OCI-LY7 (cell line): ENCODE measurements around the gene ACYP2. TPM values are rescaled to one million over a fixed set of nuclear protein-coding genes. Genes with fewer than 3 reads are reported as not detected.

Source experiments
- BruUV-seq: library from RNA; stranded (reverse); fragments of 400-500 nt; replicated peaks from 2 replicates; lab custom pipeline; 2021; lab: Mats Ljungman, UMichigan
- CTCF ChIA-PET: fragments of 300-600 bp; sonication (Branson Sonifier 250); formaldehyde crosslinking; loops from one replicate; lab custom pipeline; 2022; ENCODE audit warnings: antibody characterized with exemption; ENCODE audit not compliant: unreplicated experiment; lab: Charles Lee
- POLR2A ChIA-PET: fragments of 300-600 bp; sonication (Branson Sonifier 250); formaldehyde crosslinking; loops from one replicate; lab custom pipeline; 2022; ENCODE audit warnings: antibody characterized with exemption; lab: Charles Lee
- DNase-seq: peaks from one replicate; pipeline ENCODE4 v3.0.0-alpha.2; 2015; ENCODE audit warnings: low spot score
- H2AFZ ChIP-seq: fragments of 200-600 bp; sonication (generic), shearing (Covaris generic); 2 replicates; pipeline ENCODE4 v1.6.1; 2014; ENCODE audit warnings: mild to moderate bottlenecking, antibody characterized with exemption, low read length, moderate library complexity
- H3K27ac ChIP-seq: fragments of 200-600 bp; sonication (generic); 2 replicates; pipeline ENCODE4 v1.5.1; 2014; ENCODE audit warnings: mixed run types, low read depth, mild to moderate bottlenecking, moderate library complexity, low read length, inconsistent platforms; ENCODE audit not compliant: poor library complexity, severe bottlenecking
- H3K36me3 ChIP-seq: fragments of 200-600 bp; sonication (generic); 2 replicates; pipeline ENCODE4 v1.6.1; 2014; ENCODE audit warnings: mild to moderate bottlenecking, antibody characterized with exemption, low read length, moderate library complexity, mixed read lengths; ENCODE audit not compliant: insufficient read depth
- H3K4me1 ChIP-seq: fragments of 200-600 bp; sonication (generic); 2 replicates; pipeline ENCODE4 v1.5.1; 2014; ENCODE audit warnings: mild to moderate bottlenecking, low read length; ENCODE audit not compliant: insufficient read depth, poor library complexity, severe bottlenecking
- H3K4me2 ChIP-seq: fragments of 200-600 bp; sonication (generic); 2 replicates; pipeline ENCODE4 v1.6.1; 2014; ENCODE audit warnings: mild to moderate bottlenecking, low read length
- H3K4me3 ChIP-seq: fragments of 200-600 bp; sonication (generic); 2 replicates; pipeline ENCODE4 v1.5.1; 2014; ENCODE audit warnings: mild to moderate bottlenecking, low read depth, low read length; ENCODE audit not compliant: poor library complexity, severe bottlenecking
- H3K79me2 ChIP-seq: fragments of 200-600 bp; sonication (generic); 2 replicates; pipeline ENCODE4 v1.6.1; 2016; ENCODE audit warnings: low read depth, mild to moderate bottlenecking, low read length, moderate library complexity, mixed read lengths; ENCODE audit not compliant: insufficient read depth
- H3K9me2 ChIP-seq: fragments of 200-600 bp; sonication (generic); 2 replicates; pipeline ENCODE4 v1.6.1; 2016; ENCODE audit warnings: mild to moderate bottlenecking, low read length, mixed read lengths; ENCODE audit not compliant: insufficient read depth
- H3K9me3 ChIP-seq: fragments of 200-600 bp; sonication (generic); 2 replicates; pipeline ENCODE4 v1.6.1; 2014; ENCODE audit warnings: mild to moderate bottlenecking, mixed run types, low read length, mixed read lengths
- H4K20me1 ChIP-seq: fragments of 200-600 bp; sonication (generic); 2 replicates; pipeline ENCODE4 v1.6.1; 2014; ENCODE audit warnings: mild to moderate bottlenecking, antibody characterized with exemption, low read length, moderate library complexity, mixed read lengths; ENCODE audit not compliant: insufficient read depth
- CTCF ChIP-seq: fragments of 200-600 bp; sonication (generic); conservative IDR thresholded peaks from 2 replicates; pipeline ENCODE4 v1.5.1; 2014; ENCODE audit warnings: mild to moderate bottlenecking, antibody characterized with exemption, low read length, moderate library complexity, mixed read lengths
- EZH2phosphoT487 ChIP-seq: fragments of 200-600 bp; sonication (generic); IDR thresholded peaks from 2 replicates; pipeline ENCODE4 v1.6.1; 2018; ENCODE audit warnings: low read depth, borderline replicate concordance, mild to moderate bottlenecking, mixed run types, antibody characterized with exemption, low read length, moderate library complexity, mixed read lengths
- intact Hi-C: fragments of 100-400 bp; cut with micrococcal nuclease; formaldehyde crosslinking; loops from one replicate; pipeline ENCODE4 v1.10.0; 2022; ENCODE audit not compliant: unreplicated experiment
- total RNA-seq, 2 experiments: library from RNA; depleted of rRNA in 1 of 2; stranded (reverse); fragments of >200 nt in 1 of 2; shearing (Covaris generic) in 1 of 2; gene quantifications; 2 replicates each; pipeline ENCODE4 v1.2.3, GENCODE V29; 2014 to 2022

The ACYP2 gene
- total RNA-seq, 2 experiments from 2014 or later: 18.7 to 20.6 TPM

- Histone ChIP-seq H3K27ac (no peak overlapping the region), H3K4me3 (no peak overlapping the region), H4K20me1 (no peaks in the 10 kb centered on the region), H3K9me2 (no peaks in the 10 kb centered on the region), H3K4me2 (no peak overlapping the region), H3K9me3 (no peaks in the 10 kb centered on the region; the same call in 1 of the 2 replicates), H3K79me2 (no peaks in the 10 kb centered on the region), H3K36me3 (no peaks in the 10 kb centered on the region), H3K4me1 (no peaks in the 10 kb centered on the region), H2AFZ (no peak overlapping the region)
- DNase-seq: no peak
- CTCF ChIA-PET: no interaction called here
- intact Hi-C loops: no loop called here
- TF ChIP-seq CTCF (no peak), EZH2phosphoT487 (no peak)
- POLR2A ChIA-PET: interaction anchor here (0.5 to 0.6 kb wide), 2 partner anchors 10 to 51 kb away, joined by 3 to 5 read pairs; no protein-coding TSS in a partner anchor
- no TSS peak for BruUV-seq
These were observed 144.2 kb downstream of the ACYP2 start for GRCh38 chr2:54259413-54260240.

GRCh38 chr2:54260241-54260595 is 144.8 kb downstream of the ACYP2 start:
- Histone ChIP-seq H4K20me1 (no peaks in the 10 kb centered on the region), H3K36me3 (no peaks in the 10 kb centered on the region), H3K4me3 (no peak overlapping the region), H3K27ac (no peak overlapping the region), H3K9me2 (no peaks in the 10 kb centered on the region), H3K4me2 (no peak overlapping the region), H2AFZ (no peak overlapping the region), H3K9me3 (no peaks in the 10 kb centered on the region; the same call in 1 of the 2 replicates), H3K4me1 (no peaks in the 10 kb centered on the region), H3K79me2 (no peaks in the 10 kb centered on the region)
- DNase-seq: no peak
- POLR2A ChIA-PET: interaction anchor here (0.6 kb wide), 1 partner anchor 10 kb away, joined by 5 read pairs; no protein-coding TSS in a partner anchor
- no peak for TF ChIP-seq EZH2phosphoT487
- TF ChIP-seq CTCF: no peak
- no TSS peak for BruUV-seq
- intact Hi-C loops: no loop called here
- CTCF ChIA-PET: no interaction called here

- no TSS peak for BruUV-seq
- CTCF ChIA-PET: no interaction called here
These were observed 146.1 kb downstream of the ACYP2 start for GRCh38 chr2:54261537-54261936.

More at GRCh38 chr2:54261537-54261936, 146.1 kb downstream of the ACYP2 start:
- Histone ChIP-seq H3K4me2 (no peak overlapping the region), H4K20me1 (no peaks in the 10 kb centered on the region), H3K9me2 (no peaks in the 10 kb centered on the region), H3K4me3 (no peak overlapping the region), H3K9me3 (no peaks in the 10 kb centered on the region; the same call in 1 of the 2 replicates), H2AFZ (no peak overlapping the region), H3K79me2 (no peaks in the 10 kb centered on the region), H3K4me1 (no peaks in the 10 kb centered on the region), H3K36me3 (no peaks in the 10 kb centered on the region), H3K27ac (no peak overlapping the region)
- TF ChIP-seq CTCF: no peak
- no peak for TF ChIP-seq EZH2phosphoT487
- POLR2A ChIA-PET: interaction anchor here (0.6 kb wide), 2 partner anchors 17 to 39 kb away, joined by 3 read pairs; no protein-coding TSS in a partner anchor
- DNase-seq: no peak
- intact Hi-C loops: no loop called here
